Esophagus squamous epithelium (tissue), 4 donors: Measurements from ENCODE around the gene HOPX.

ENCODE experiments used
- POLR2A ChIP-seq, 4 donors: fragments of 450-650 bp; IDR thresholded peaks; one replicate each; pipeline ENCODE4 v1.6.1; 2017; ENCODE audit warnings: antibody characterized with exemption in 4 of 4, mild to moderate bottlenecking in 4 of 4, moderate library complexity in 3 of 4
- TF ChIP-seq, protein P1 (sequence below), 6 experiments: fragments of 450-650 bp in 4 of 6; fragments of 200-600 bp in 2 of 6; sonication (generic) in 2 of 6; IDR thresholded peaks; one replicate each; pipeline ENCODE4 v1.5.1; 2016 to 2019; ENCODE audit warnings: antibody characterized with exemption in 6 of 6, mild to moderate bottlenecking in 4 of 6, moderate library complexity in 4 of 6

DNA sequence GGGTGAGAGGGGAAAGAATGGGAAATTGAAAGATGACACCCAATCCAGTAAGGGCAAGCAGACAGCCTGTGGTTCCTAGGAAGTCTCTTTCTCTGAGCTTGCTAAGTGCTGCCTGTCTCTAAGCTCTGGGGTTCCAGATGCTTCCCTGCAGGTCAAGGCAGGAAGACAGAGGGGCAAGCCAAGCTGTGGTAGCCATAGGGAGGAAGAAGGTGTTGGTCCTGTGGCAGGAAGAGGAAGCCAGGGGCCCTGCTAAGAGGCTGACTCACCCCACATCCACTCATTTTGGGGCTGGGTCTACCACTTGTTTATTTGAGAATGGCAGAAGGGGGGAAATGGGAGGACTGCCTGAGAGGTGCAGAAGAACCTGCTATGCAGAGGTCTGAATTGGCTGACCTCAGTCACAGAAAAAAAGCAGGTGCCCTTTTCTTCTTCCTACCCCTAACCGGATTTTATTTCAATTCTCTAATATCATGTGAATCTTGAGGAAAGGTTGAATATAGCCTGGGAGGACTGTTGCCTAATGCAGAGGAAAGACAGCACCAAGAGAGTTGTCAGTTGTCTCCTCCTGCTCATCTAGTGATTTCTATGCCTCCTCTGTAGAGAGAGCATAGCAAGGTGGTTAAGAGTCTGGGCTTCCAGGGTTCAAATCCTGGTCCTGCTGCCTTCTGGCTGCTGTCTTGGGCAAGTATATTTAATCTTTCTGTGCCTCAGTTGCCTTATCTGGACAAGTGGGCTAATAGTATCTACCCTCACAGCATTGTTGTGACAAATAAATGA, 27.4 kb downstream of the HOPX start:
- TF ChIP-seq, protein P1, sequence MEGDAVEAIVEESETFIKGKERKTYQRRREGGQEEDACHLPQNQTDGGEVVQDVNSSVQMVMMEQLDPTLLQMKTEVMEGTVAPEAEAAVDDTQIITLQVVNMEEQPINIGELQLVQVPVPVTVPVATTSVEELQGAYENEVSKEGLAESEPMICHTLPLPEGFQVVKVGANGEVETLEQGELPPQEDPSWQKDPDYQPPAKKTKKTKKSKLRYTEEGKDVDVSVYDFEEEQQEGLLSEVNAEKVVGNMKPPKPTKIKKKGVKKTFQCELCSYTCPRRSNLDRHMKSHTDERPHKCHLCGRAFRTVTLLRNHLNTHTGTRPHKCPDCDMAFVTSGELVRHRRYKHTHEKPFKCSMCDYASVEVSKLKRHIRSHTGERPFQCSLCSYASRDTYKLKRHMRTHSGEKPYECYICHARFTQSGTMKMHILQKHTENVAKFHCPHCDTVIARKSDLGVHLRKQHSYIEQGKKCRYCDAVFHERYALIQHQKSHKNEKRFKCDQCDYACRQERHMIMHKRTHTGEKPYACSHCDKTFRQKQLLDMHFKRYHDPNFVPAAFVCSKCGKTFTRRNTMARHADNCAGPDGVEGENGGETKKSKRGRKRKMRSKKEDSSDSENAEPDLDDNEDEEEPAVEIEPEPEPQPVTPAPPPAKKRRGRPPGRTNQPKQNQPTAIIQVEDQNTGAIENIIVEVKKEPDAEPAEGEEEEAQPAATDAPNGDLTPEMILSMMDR (IDR thresholded peaks at IDR 0.05), result no peak
- no peak for TF ChIP-seq POLR2A (IDR thresholded peaks at IDR 0.05)
